Activated CD8-positive, alpha-beta memory T cell treated with anti-CD3 and anti-CD28 coated beads, Interleukin-2, amount 50 U/mL, for 4 hours (primary cell): ENCODE data around the gene ITPR2.

Experiments used
- DNase-seq: peaks from one replicate; pipeline ENCODE4 v3.0.0-alpha.2; 2020

ITPR2 gene

GRCh38 chr12:26818636-26819035, 14.4 kb downstream of the ITPR2 start:
- DNase-seq, result no peak

- DNase-seq, result no peak
Measured at GRCh38 chr12:26818201-26818600, 14.8 kb downstream of the ITPR2 start.

GRCh38 chr12:26817183-26817591, 15.8 kb downstream of the ITPR2 start:
- no peak for DNase-seq

- no peak for DNase-seq
Measured at GRCh38 chr12:26813812-26814211, 19.2 kb downstream of the ITPR2 start.

- DNase-seq, result no peak
Measured at GRCh38 chr12:26810330-26810729, 22.7 kb downstream of the ITPR2 start.

GRCh38 chr12:26809611-26810285, 23.2 kb downstream of the ITPR2 start:
- DNase-seq, result no peak

GRCh38 chr12:26808766-26809476, 24.1 kb downstream of the ITPR2 start:
- DNase-seq, result no peak

GRCh38 chr12:26807292-26807691, 25.7 kb downstream of the ITPR2 start:
- DNase-seq, result no peak

GRCh38 chr12:26806556-26806955, 26.4 kb downstream of the ITPR2 start:
- no peak for DNase-seq

- DNase-seq, result no peak
Measured at GRCh38 chr12:26805401-26805971, 27.5 kb downstream of the ITPR2 start.

- no peak for DNase-seq
Measured at GRCh38 chr12:26803552-26803951, 29.4 kb downstream of the ITPR2 start.

- no peak for DNase-seq
Measured at GRCh38 chr12:26801486-26801885, 31.5 kb downstream of the ITPR2 start.

GRCh38 chr12:26800858-26801257, 32.1 kb downstream of the ITPR2 start:
- DNase-seq, result no peak

GRCh38 chr12:26800347-26800746, 32.6 kb downstream of the ITPR2 start:
- no peak for DNase-seq

GRCh38 chr12:26799741-26800140, 33.3 kb downstream of the ITPR2 start:
- no peak for DNase-seq

GRCh38 chr12:26798640-26799039, 34.4 kb downstream of the ITPR2 start:
- DNase-seq, result no peak

- DNase-seq, result no peak
Measured at GRCh38 chr12:26798023-26798422, 35.0 kb downstream of the ITPR2 start.

- DNase-seq, result no peak
Measured at GRCh38 chr12:26795910-26796309, 37.1 kb downstream of the ITPR2 start.

GRCh38 chr12:26791301-26791791, 41.6 kb downstream of the ITPR2 start:
- no peak for DNase-seq

- DNase-seq, result no peak
Measured at GRCh38 chr12:26790645-26790994, 42.4 kb downstream of the ITPR2 start.

- DNase-seq, result no peak
Measured at GRCh38 chr12:26789731-26790644, 43.0 kb downstream of the ITPR2 start.

GRCh38 chr12:26786865-26787514, 46.0 kb downstream of the ITPR2 start:
- DNase-seq, result no peak

- DNase-seq, result no peak
Measured at GRCh38 chr12:26786491-26786864, 46.5 kb downstream of the ITPR2 start.
